Activated CD4-positive, alpha-beta memory T cell treated with anti-CD3 and anti-CD28 coated beads, Interleukin-2, amount 10 ng/mL, durations not matched to agents 7 days and 5 days (primary cell): ENCODE measurements around the gene HGD. TPM values are rescaled to one million over a fixed set of nuclear protein-coding genes. Genes with fewer than 3 reads are reported as not detected.
"Not testable (repeated sequence)": the region's sequence is repeated elsewhere in the genome, so short reads cannot be mapped to it uniquely, and the experiment has no call there.

Experiments
- CTCF ChIA-PET: fragments of 350-600 bp; sonication (Branson Sonifier 250); formaldehyde crosslinking; loops from one replicate; lab custom pipeline; 2021; ENCODE audit warnings: antibody characterized with exemption, inconsistent platforms; lab: Charles Lee
- POLR2A ChIA-PET: fragments of 350-600 bp; sonication (Branson Sonifier 250); formaldehyde crosslinking; loops from one replicate; lab custom pipeline; 2021; ENCODE audit warnings: antibody characterized with exemption; lab: Charles Lee
- DNase-seq: peaks from one replicate; pipeline ENCODE4 v3.0.0-alpha.2; 2020
- H3K27ac Mint-ChIP-seq: one replicate; pipeline ENCODE4 v1.8.0; 2021; ENCODE audit warnings: mild to moderate bottlenecking, mixed read lengths
- H3K27me3 Mint-ChIP-seq: one replicate; pipeline ENCODE4 v1.8.0; 2021; ENCODE audit warnings: mixed read lengths
- H3K36me3 Mint-ChIP-seq: one replicate; pipeline ENCODE4 v1.8.0; 2021; ENCODE audit warnings: low read depth, mixed read lengths
- H3K4me1 Mint-ChIP-seq: one replicate; pipeline ENCODE4 v1.8.0; 2021; ENCODE audit warnings: mixed read lengths
- H3K4me3 Mint-ChIP-seq: one replicate; pipeline ENCODE4 v1.8.0; 2021; ENCODE audit warnings: mild to moderate bottlenecking, mixed read lengths
- H3K9me3 Mint-ChIP-seq: one replicate; pipeline ENCODE4 v1.8.0; 2021; ENCODE audit warnings: mixed read lengths
- total RNA-seq, 2 experiments: library from RNA; stranded (reverse); gene quantifications; one replicate each; pipeline ENCODE4 v1.2.3, GENCODE V29; 2021

HGD gene
- total RNA-seq: under 1 TPM; 0.43 to 0.96 TPM

- Mint-ChIP-seq H3K27ac (no peak within 1 kb of the TSS), H3K9me3 (peaks cover 2% of the 10 kb centered on the region), H3K36me3 (no peaks in the 10 kb centered on the region), H3K27me3 (no peaks in the 10 kb centered on the region), H3K4me1 (peaks cover 5% of the 10 kb centered on the region), H3K4me3 (no peak within 1 kb of the TSS)
- ChIA-PET POLR2A (no interaction called here), CTCF (no interaction called here)
- no peak for DNase-seq
These were observed at the start of gene HGD for GRCh38 chr3:120682095-120682681. HGD (minus strand) TSS chr3:120682239; CDS start chr3:120682111, 128 bp downstream.

GRCh38 chr3:120730576-120731542, 48.8 kb upstream of the HGD start:
- H3K4me1 Mint-ChIP-seq: no peaks in the 10 kb centered on the region
- POLR2A ChIA-PET: interaction anchor here (2.4 kb wide), 1 partner anchor 12 kb away, joined by 8 read pairs; the partner anchor contains the start of genes GTF2E1 and RABL3
- CTCF ChIA-PET: no interaction called here
- H3K36me3 Mint-ChIP-seq: peaks cover 31% of the 10 kb centered on the region
- H3K4me3 Mint-ChIP-seq: no peak overlapping the region
- no peak overlapping the region for H3K27ac Mint-ChIP-seq
- peaks cover 9% of the 10 kb centered on the region for H3K9me3 Mint-ChIP-seq
- no peak for DNase-seq
- H3K27me3 Mint-ChIP-seq: no peaks in the 10 kb centered on the region

GRCh38 chr3:120726791-120727190, 44.8 kb upstream of the HGD start:
- Mint-ChIP-seq H3K4me1 (no peaks in the 10 kb centered on the region), H3K4me3 (no peak overlapping the region), H3K27me3 (no peaks in the 10 kb centered on the region), H3K36me3 (peaks cover 38% of the 10 kb centered on the region), H3K9me3 (peaks cover 5% of the 10 kb centered on the region), H3K27ac (no peak overlapping the region)
- ChIA-PET POLR2A (no interaction called here), CTCF (no interaction called here)
- DNase-seq: no peak

- not testable (repeated sequence) for H3K9me3 Mint-ChIP-seq, H3K27me3 Mint-ChIP-seq
- POLR2A ChIA-PET: interaction anchor here (1.9 to 3.6 kb wide), 3 partner anchors 19 to 123 kb away, joined by 11 to 24 read pairs (median 14); partner anchors contain the start of genes GTF2E1, NDUFB4 and RABL3
- CTCF ChIA-PET: interaction anchor here (1.0 to 1.7 kb wide), 2 partner anchors 46 to 302 kb away, joined by 3 read pairs; no protein-coding TSS in a partner anchor
- Mint-ChIP-seq H3K27ac (peak overlapping the region; percentile 74), H3K36me3 (peaks cover 20% of the 10 kb centered on the region), H3K4me1 (peaks cover 31% of the 10 kb centered on the region), H3K4me3 (peak overlapping the region; percentile 59)
- DNase-seq: peak; percentile 85
These were observed 37.3 kb upstream of the HGD start for GRCh38 chr3:120719167-120719834.

GRCh38 chr3:120713262-120713661, 31.2 kb upstream of the HGD start:
- H3K9me3 Mint-ChIP-seq: no peaks in the 10 kb centered on the region
- peaks cover 7% of the 10 kb centered on the region for H3K4me1 Mint-ChIP-seq
- H3K4me3 Mint-ChIP-seq: no peak overlapping the region
- POLR2A ChIA-PET: interaction anchor here (1.4 kb wide), 1 partner anchor 117 kb away, joined by 3 read pairs; no protein-coding TSS in a partner anchor
- H3K36me3 Mint-ChIP-seq: peaks cover 3% of the 10 kb centered on the region
- H3K27ac Mint-ChIP-seq: no peak overlapping the region
- CTCF ChIA-PET: interaction anchor here (0.7 kb wide), 1 partner anchor 77 kb away, joined by 4 read pairs; no protein-coding TSS in a partner anchor
- no peak for DNase-seq
- H3K27me3 Mint-ChIP-seq: no peaks in the 10 kb centered on the region

GRCh38 chr3:120710369-120710768, 28.3 kb upstream of the HGD start:
- H3K27ac Mint-ChIP-seq: no peak overlapping the region
- H3K36me3 Mint-ChIP-seq: peaks cover 9% of the 10 kb centered on the region
- H3K4me3 Mint-ChIP-seq: no peak overlapping the region
- ChIA-PET CTCF (interaction anchor here (0.8 kb wide), 1 partner anchor 152 kb away, joined by 4 read pairs; no protein-coding TSS in a partner anchor), POLR2A (no interaction called here)
- H3K4me1 Mint-ChIP-seq: peaks cover 1% of the 10 kb centered on the region
- no peaks in the 10 kb centered on the region for H3K9me3 Mint-ChIP-seq
- no peaks in the 10 kb centered on the region for H3K27me3 Mint-ChIP-seq
- no peak for DNase-seq

GRCh38 chr3:120708408-120708807, 26.4 kb upstream of the HGD start:
- CTCF ChIA-PET: no interaction called here
- peaks cover 1% of the 10 kb centered on the region for H3K4me1 Mint-ChIP-seq
- no peaks in the 10 kb centered on the region for H3K27me3 Mint-ChIP-seq

GRCh38 chr3:120706950-120707349, 24.9 kb upstream of the HGD start:
- CTCF ChIA-PET: no interaction called here
- Mint-ChIP-seq H3K4me1 (no peaks in the 10 kb centered on the region), H3K27ac (no peak overlapping the region), H3K9me3 (peaks cover 7% of the 10 kb centered on the region), H3K36me3 (peaks cover 30% of the 10 kb centered on the region), H3K4me3 (no peak overlapping the region), H3K27me3 (no peaks in the 10 kb centered on the region)
- no peak for DNase-seq
- POLR2A ChIA-PET: no interaction called here

More at GRCh38 chr3:120708408-120708807, 26.4 kb upstream of the HGD start:
- no peak for DNase-seq
- no peak overlapping the region for H3K4me3 Mint-ChIP-seq
- POLR2A ChIA-PET: no interaction called here
- H3K9me3 Mint-ChIP-seq: peaks cover 5% of the 10 kb centered on the region
- H3K27ac Mint-ChIP-seq: no peak overlapping the region
- peaks cover 23% of the 10 kb centered on the region for H3K36me3 Mint-ChIP-seq

GRCh38 chr3:120705884-120706582, 24.0 kb upstream of the HGD start:
- Mint-ChIP-seq H3K9me3 (peaks cover 7% of the 10 kb centered on the region), H3K27ac (no peak overlapping the region), H3K27me3 (no peaks in the 10 kb centered on the region), H3K4me3 (no peak overlapping the region), H3K4me1 (no peaks in the 10 kb centered on the region), H3K36me3 (peaks cover 33% of the 10 kb centered on the region)
- ChIA-PET POLR2A (no interaction called here), CTCF (no interaction called here)
- no peak for DNase-seq

GRCh38 chr3:120699333-120699732, 17.3 kb upstream of the HGD start:
- Mint-ChIP-seq H3K4me3 (no peak overlapping the region), H3K27me3 (no peaks in the 10 kb centered on the region), H3K27ac (no peak overlapping the region), H3K9me3 (peaks cover 7% of the 10 kb centered on the region), H3K4me1 (no peaks in the 10 kb centered on the region), H3K36me3 (peaks cover 26% of the 10 kb centered on the region)
- ChIA-PET CTCF (no interaction called here), POLR2A (no interaction called here)
- DNase-seq: no peak

- ChIA-PET POLR2A (no interaction called here), CTCF (no interaction called here)
- H3K27me3 Mint-ChIP-seq: no peaks in the 10 kb centered on the region
- no peak overlapping the region for H3K27ac Mint-ChIP-seq
- H3K36me3 Mint-ChIP-seq: peaks cover 18% of the 10 kb centered on the region
- H3K4me1 Mint-ChIP-seq: no peaks in the 10 kb centered on the region
- H3K4me3 Mint-ChIP-seq: no peak overlapping the region
- H3K9me3 Mint-ChIP-seq: no peaks in the 10 kb centered on the region
- DNase-seq: no peak
These were observed 11.6 kb upstream of the HGD start for GRCh38 chr3:120693439-120694171.

GRCh38 chr3:120689395-120689794, 7.4 kb upstream of the HGD start:
- CTCF ChIA-PET: interaction anchor here (1.5 kb wide), 1 partner anchor 10 kb away, joined by 3 read pairs; no protein-coding TSS in a partner anchor
- H3K4me1 Mint-ChIP-seq: no peaks in the 10 kb centered on the region

More at GRCh38 chr3:120689395-120689794, 7.4 kb upstream of the HGD start:
- POLR2A ChIA-PET: no interaction called here
- no peak overlapping the region for H3K4me3 Mint-ChIP-seq
- no peak overlapping the region for H3K27ac Mint-ChIP-seq
- no peaks in the 10 kb centered on the region for H3K27me3 Mint-ChIP-seq
- DNase-seq: no peak
- H3K36me3 Mint-ChIP-seq: peaks cover 11% of the 10 kb centered on the region
- no peaks in the 10 kb centered on the region for H3K9me3 Mint-ChIP-seq
